Measurements from ENCODE around the gene NOD1.

GRCh38 chr7:30471205-30471604, 7.4 kb downstream of the NOD1 start:
- TF ChIP-seq, protein P1, sequence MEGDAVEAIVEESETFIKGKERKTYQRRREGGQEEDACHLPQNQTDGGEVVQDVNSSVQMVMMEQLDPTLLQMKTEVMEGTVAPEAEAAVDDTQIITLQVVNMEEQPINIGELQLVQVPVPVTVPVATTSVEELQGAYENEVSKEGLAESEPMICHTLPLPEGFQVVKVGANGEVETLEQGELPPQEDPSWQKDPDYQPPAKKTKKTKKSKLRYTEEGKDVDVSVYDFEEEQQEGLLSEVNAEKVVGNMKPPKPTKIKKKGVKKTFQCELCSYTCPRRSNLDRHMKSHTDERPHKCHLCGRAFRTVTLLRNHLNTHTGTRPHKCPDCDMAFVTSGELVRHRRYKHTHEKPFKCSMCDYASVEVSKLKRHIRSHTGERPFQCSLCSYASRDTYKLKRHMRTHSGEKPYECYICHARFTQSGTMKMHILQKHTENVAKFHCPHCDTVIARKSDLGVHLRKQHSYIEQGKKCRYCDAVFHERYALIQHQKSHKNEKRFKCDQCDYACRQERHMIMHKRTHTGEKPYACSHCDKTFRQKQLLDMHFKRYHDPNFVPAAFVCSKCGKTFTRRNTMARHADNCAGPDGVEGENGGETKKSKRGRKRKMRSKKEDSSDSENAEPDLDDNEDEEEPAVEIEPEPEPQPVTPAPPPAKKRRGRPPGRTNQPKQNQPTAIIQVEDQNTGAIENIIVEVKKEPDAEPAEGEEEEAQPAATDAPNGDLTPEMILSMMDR (IDR thresholded peaks at IDR 0.05): no peak
- no peak for TF ChIP-seq POLR2AphosphoS5 (IDR thresholded peaks at IDR 0.05; ENCODE audit: low read depth, low read length)
- no peak for TF ChIP-seq TCF7L2 (IDR thresholded peaks at IDR 0.05; ENCODE audit: low read depth, low read length)
- TF ChIP-seq, protein P2, sequence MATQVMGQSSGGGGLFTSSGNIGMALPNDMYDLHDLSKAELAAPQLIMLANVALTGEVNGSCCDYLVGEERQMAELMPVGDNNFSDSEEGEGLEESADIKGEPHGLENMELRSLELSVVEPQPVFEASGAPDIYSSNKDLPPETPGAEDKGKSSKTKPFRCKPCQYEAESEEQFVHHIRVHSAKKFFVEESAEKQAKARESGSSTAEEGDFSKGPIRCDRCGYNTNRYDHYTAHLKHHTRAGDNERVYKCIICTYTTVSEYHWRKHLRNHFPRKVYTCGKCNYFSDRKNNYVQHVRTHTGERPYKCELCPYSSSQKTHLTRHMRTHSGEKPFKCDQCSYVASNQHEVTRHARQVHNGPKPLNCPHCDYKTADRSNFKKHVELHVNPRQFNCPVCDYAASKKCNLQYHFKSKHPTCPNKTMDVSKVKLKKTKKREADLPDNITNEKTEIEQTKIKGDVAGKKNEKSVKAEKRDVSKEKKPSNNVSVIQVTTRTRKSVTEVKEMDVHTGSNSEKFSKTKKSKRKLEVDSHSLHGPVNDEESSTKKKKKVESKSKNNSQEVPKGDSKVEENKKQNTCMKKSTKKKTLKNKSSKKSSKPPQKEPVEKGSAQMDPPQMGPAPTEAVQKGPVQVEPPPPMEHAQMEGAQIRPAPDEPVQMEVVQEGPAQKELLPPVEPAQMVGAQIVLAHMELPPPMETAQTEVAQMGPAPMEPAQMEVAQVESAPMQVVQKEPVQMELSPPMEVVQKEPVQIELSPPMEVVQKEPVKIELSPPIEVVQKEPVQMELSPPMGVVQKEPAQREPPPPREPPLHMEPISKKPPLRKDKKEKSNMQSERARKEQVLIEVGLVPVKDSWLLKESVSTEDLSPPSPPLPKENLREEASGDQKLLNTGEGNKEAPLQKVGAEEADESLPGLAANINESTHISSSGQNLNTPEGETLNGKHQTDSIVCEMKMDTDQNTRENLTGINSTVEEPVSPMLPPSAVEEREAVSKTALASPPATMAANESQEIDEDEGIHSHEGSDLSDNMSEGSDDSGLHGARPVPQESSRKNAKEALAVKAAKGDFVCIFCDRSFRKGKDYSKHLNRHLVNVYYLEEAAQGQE (IDR thresholded peaks at IDR 0.05; ENCODE audit: insufficient read depth in 1 of 2, low read depth in 2 of 2, low read length in 1 of 2): no peak
- no peak for TF ChIP-seq SIN3A (IDR thresholded peaks at IDR 0.05; ENCODE audit: borderline replicate concordance, insufficient read depth, low read depth, low read length)
